ENCODE measurements around the gene TJAP1. TPM values are rescaled to one million over a fixed set of nuclear protein-coding genes. Genes with fewer than 3 reads are reported as not detected.

Gene TJAP1
- total and polyA plus RNA-seq, 8 donors, result 24.5 to 46.9 (median 37.5) TPM

- ATAC-seq (no peak), DNase-seq (no peak)
- intact Hi-C loops (cut with DNase I), result no loop called here
- H3K36me3 ChIP-seq, result peaks cover 0 to 50% of the 10 kb centered on the region in 2 donors
- no peak for TF ChIP-seq CTCF (IDR thresholded peaks at IDR 0.05)
- no peak overlapping the region for H3K4me3 ChIP-seq
- H3K9me3 ChIP-seq, result no peaks in the 10 kb centered on the region
- H3K27me3 ChIP-seq, result no peaks in the 10 kb centered on the region
- H3K27ac ChIP-seq, result no peak overlapping the region
- peaks cover 8 to 31% of the 10 kb centered on the region in 2 donors for H3K4me1 ChIP-seq
Observed at GRCh38 chr6:43432009-43432945, 45.1 kb upstream of the TJAP1 start.

GRCh38 chr6:43433148-43433547 lies 44.2 kb upstream of the TJAP1 start:
- intact Hi-C loops (cut with DNase I), result no loop called here
- DNase-seq (no peak), ATAC-seq (no peak)
- peaks cover 8 to 31% of the 10 kb centered on the region in 2 donors for H3K4me1 ChIP-seq
- H3K27me3 ChIP-seq, result no peaks in the 10 kb centered on the region
- TF ChIP-seq CTCF (IDR thresholded peaks at IDR 0.05), result no peak
- no peak overlapping the region for H3K27ac ChIP-seq
- H3K9me3 ChIP-seq, result no peaks in the 10 kb centered on the region
- no peak overlapping the region for H3K4me3 ChIP-seq
- H3K36me3 ChIP-seq, result peaks cover 0 to 59% of the 10 kb centered on the region in 2 donors

DNA sequence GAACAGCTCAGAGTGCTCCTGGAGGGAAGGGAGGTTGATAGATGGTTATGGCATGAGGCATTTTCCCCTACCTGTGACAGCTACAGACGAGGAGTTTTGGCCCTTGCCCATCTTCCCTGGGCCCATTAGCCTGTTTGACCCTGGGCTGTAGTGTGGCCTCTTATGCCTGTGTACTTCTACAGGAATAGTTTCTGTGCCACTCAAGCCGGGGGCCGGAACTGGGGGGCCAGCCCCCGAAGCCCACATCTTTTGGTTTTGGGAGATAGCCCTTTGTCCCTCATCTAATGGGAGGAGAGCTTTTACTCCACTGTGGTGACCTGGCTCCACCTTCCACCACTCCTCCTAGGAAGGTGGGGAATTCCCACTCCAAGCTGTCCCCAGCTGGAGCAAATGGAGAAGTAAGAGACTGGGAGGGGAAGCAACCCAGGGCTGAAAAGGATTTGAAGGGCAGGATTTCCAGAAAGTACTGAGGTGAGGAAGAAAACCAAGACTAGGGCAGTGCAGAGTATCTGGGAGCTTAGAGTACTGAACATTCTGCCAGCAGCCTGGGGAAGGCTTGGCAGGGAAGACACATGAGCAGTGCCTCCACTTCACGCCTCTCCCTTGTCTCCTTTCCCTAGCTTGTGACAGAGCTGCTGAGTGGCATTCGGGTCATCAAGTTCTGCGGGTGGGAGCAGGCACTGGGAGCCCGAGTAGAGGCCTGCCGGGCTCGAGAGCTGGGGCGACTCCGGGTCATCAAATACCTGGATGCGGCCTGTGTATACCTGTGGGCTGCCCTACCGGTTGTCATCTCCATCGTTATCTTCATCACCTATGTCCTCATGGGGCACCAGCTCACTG lies 43.1 kb upstream of the TJAP1 start:
- Histone ChIP-seq H3K9me3 (no peaks in the 10 kb centered on the region), H3K27me3 (no peaks in the 10 kb centered on the region), H3K27ac (no peak overlapping the region), H3K4me3 (no peak overlapping the region), H3K4me1 (peaks cover 0 to 22% of the 10 kb centered on the region in 2 donors), H3K36me3 (peaks cover 0 to 69% of the 10 kb centered on the region in 2 donors)
- DNase-seq (no peak), ATAC-seq (no peak)
- intact Hi-C loops (cut with DNase I), result no loop called here
- no peak for TF ChIP-seq CTCF (IDR thresholded peaks at IDR 0.05)

- no peaks in the 10 kb centered on the region for H3K9me3 ChIP-seq
- no peak for TF ChIP-seq CTCF (IDR thresholded peaks at IDR 0.05)
- H3K27ac ChIP-seq, result no peak overlapping the region
- H3K27me3 ChIP-seq, result no peaks in the 10 kb centered on the region
- ATAC-seq (no peak), DNase-seq (no peak)
- H3K36me3 ChIP-seq, result peaks cover 0 to 77% of the 10 kb centered on the region in 2 donors
- H3K4me1 ChIP-seq, result peaks cover 0 to 15% of the 10 kb centered on the region in 2 donors
- intact Hi-C loops (cut with DNase I), result no loop called here
- no peak overlapping the region for H3K4me3 ChIP-seq
Observed at GRCh38 chr6:43434943-43435342, 42.4 kb upstream of the TJAP1 start.

Data from left lung (tissue), 10 donors.